ENCODE measurements around the gene CXCR6. TPM values are rescaled to one million over a fixed set of nuclear protein-coding genes. Genes with fewer than 3 reads are reported as not detected.

CXCR6 gene
- polyA plus RNA-seq, 1 of the 3 experiments (the other 2 are of a cell fraction), result not detected

DNA sequence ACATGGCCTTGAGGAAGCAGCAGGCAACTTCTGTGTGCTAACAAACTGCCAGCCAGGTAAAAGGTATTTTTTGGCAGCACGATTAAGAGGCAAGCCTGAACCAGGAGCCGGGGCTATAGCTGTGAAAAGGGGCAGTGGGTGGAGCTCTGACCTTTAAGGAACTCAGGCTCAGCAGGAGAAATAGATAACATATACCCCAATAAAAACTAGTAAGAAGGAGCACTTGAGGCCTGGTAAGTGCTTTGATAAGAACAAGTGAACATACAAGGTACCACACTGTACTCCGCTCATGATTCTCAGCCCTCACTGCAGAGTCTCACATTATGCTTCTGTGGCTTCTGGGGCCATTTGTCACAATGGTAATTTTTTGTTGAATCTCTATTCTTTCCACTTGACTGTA, 46.9 kb downstream of the CXCR6 start:
- no peak for DNase-seq
- POLR2A ChIA-PET, result no interaction called here
- Histone ChIP-seq H3K27me3 (ENCODE audit: insufficient read depth) (no peaks in the 10 kb centered on the region), H3K9me3 (no peaks in the 10 kb centered on the region), H3K27ac (ENCODE audit: low read depth in 2 of 2, low read length in 1 of 2) (no peak overlapping the region), H3K4me3 (ENCODE audit: low read depth in 2 of 2, low read length in 1 of 2) (no peak overlapping the region), H2AFZ (ENCODE audit: low read depth) (no peak overlapping the region), H3K9me2 (no peaks in the 10 kb centered on the region), H3K4me1 (ENCODE audit: control insufficient read depth in 1 of 2, insufficient read depth in 2 of 2, low read depth in 1 of 2, low read length in 1 of 2) (peaks cover 35 to 62% of the 10 kb centered on the region in 2 experiments), H4K20me1 (ENCODE audit: insufficient read depth) (no peaks in the 10 kb centered on the region), H3K36me3 (replicated peaks in 1 of 2; ENCODE audit: control insufficient read depth in 1 of 2, insufficient read depth in 2 of 2, low read length in 1 of 2) (no peaks in the 10 kb centered on the region), H3K4me2 (no peak overlapping the region), H3K79me2 (ENCODE audit: insufficient read depth) (peaks cover 27% of the 10 kb centered on the region; the same call in 1 of the 2 replicates), H3K9ac (no peak overlapping the region), H3F3A (replicated peaks; ENCODE audit: insufficient read depth) (peaks cover 17% of the 10 kb centered on the region)
- TF ChIP-seq MXI1 (IDR thresholded peaks at IDR 0.05; ENCODE audit: low read depth, low read length), result no peak
- TF ChIP-seq, protein P1, sequence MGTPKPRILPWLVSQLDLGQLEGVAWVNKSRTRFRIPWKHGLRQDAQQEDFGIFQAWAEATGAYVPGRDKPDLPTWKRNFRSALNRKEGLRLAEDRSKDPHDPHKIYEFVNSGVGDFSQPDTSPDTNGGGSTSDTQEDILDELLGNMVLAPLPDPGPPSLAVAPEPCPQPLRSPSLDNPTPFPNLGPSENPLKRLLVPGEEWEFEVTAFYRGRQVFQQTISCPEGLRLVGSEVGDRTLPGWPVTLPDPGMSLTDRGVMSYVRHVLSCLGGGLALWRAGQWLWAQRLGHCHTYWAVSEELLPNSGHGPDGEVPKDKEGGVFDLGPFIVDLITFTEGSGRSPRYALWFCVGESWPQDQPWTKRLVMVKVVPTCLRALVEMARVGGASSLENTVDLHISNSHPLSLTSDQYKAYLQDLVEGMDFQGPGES (IDR thresholded peaks at IDR 0.05; ENCODE audit: low read depth, low read length), result no peak
- no peak for TF ChIP-seq GABPA (IDR thresholded peaks at IDR 0.05; ENCODE audit: low read depth)
- no peak for TF ChIP-seq GATA2 (CRISPR knock-in tag; IDR thresholded peaks at IDR 0.05)
- 81% methylated on average over 3 of the region's 3 CpGs for WGBS (ENCODE audit: low lambda C conversion rate)
- CTCF ChIA-PET, result no interaction called here

DNA sequence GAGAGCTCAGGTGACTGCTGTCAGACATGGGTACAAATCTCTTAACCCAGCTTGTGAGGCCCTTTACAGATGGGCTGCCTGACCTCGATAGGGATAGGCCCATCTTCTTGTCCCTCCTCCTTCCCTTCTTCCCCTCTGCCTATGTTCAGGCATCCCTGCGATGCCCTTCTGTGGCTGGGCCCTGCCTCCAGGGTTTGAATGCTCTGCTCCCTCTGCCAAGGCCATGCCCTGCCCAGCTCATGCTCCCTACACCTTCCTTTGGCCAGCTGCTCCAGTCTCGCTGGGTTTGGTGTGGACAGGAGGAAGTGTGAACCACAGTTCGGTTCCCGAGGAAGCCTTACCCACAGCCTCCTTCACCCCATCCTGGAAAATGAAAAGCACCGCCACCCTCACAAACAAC, 48.1 kb downstream of the CXCR6 start:
- 92% methylated on average over 6 of the region's 6 CpGs for WGBS (ENCODE audit: low lambda C conversion rate)
- no peak overlapping the region for H2AFZ ChIP-seq (ENCODE audit: low read depth)
- ChIA-PET CTCF (no interaction called here), POLR2A (no interaction called here)
- H3K36me3 ChIP-seq (replicated peaks in 1 of 2; ENCODE audit: control insufficient read depth in 1 of 2, insufficient read depth in 2 of 2, low read length in 1 of 2), result no peaks in the 10 kb centered on the region
- H3K9me3 ChIP-seq, result no peaks in the 10 kb centered on the region
- peaks cover 27% of the 10 kb centered on the region; the same call in 1 of the 2 replicates for H3K79me2 ChIP-seq (ENCODE audit: insufficient read depth)
- TF ChIP-seq YY1 (IDR thresholded peaks at IDR 0.05; ENCODE audit: low read depth) (no peak), ELF1 (IDR thresholded peaks at IDR 0.05) (no peak), MXI1 (IDR thresholded peaks at IDR 0.05; ENCODE audit: low read depth, low read length) (no peak), SMC3 (IDR thresholded peaks at IDR 0.05; ENCODE audit: low read depth, low read length) (no peak), RXRA (IDR thresholded peaks at IDR 0.05; ENCODE audit: borderline replicate concordance, low read depth) (no peak), MEF2A (IDR thresholded peaks at IDR 0.05; ENCODE audit: borderline replicate concordance, low read depth) (no peak), RCOR1 (IDR thresholded peaks at IDR 0.05; ENCODE audit: low read length) (no peak), JUND (IDR thresholded peaks at IDR 0.05) (no peak), RFX5 (IDR thresholded peaks at IDR 0.05; ENCODE audit: low read length) (no peak), EZH2phosphoT487 (IDR thresholded peaks at IDR 0.05; ENCODE audit: borderline replicate concordance, low read depth) (no peak), FOXJ3 (CRISPR knock-in tag; IDR thresholded peaks at IDR 0.05) (no peak)
- TF ChIP-seq, protein P2, sequence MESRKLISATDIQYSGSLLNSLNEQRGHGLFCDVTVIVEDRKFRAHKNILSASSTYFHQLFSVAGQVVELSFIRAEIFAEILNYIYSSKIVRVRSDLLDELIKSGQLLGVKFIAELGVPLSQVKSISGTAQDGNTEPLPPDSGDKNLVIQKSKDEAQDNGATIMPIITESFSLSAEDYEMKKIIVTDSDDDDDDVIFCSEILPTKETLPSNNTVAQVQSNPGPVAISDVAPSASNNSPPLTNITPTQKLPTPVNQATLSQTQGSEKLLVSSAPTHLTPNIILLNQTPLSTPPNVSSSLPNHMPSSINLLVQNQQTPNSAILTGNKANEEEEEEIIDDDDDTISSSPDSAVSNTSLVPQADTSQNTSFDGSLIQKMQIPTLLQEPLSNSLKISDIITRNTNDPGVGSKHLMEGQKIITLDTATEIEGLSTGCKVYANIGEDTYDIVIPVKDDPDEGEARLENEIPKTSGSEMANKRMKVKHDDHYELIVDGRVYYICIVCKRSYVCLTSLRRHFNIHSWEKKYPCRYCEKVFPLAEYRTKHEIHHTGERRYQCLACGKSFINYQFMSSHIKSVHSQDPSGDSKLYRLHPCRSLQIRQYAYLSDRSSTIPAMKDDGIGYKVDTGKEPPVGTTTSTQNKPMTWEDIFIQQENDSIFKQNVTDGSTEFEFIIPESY (IDR thresholded peaks at IDR 0.05; ENCODE audit: borderline replicate concordance, low read depth), result no peak
- TF ChIP-seq, protein P3, sequence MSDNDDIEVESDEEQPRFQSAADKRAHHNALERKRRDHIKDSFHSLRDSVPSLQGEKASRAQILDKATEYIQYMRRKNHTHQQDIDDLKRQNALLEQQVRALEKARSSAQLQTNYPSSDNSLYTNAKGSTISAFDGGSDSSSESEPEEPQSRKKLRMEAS (IDR thresholded peaks at IDR 0.05; ENCODE audit: low read depth), result no peak
- TF ChIP-seq, protein P4, sequence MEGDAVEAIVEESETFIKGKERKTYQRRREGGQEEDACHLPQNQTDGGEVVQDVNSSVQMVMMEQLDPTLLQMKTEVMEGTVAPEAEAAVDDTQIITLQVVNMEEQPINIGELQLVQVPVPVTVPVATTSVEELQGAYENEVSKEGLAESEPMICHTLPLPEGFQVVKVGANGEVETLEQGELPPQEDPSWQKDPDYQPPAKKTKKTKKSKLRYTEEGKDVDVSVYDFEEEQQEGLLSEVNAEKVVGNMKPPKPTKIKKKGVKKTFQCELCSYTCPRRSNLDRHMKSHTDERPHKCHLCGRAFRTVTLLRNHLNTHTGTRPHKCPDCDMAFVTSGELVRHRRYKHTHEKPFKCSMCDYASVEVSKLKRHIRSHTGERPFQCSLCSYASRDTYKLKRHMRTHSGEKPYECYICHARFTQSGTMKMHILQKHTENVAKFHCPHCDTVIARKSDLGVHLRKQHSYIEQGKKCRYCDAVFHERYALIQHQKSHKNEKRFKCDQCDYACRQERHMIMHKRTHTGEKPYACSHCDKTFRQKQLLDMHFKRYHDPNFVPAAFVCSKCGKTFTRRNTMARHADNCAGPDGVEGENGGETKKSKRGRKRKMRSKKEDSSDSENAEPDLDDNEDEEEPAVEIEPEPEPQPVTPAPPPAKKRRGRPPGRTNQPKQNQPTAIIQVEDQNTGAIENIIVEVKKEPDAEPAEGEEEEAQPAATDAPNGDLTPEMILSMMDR (IDR thresholded peaks at IDR 0.05), result no peak
- H3F3A ChIP-seq (replicated peaks; ENCODE audit: insufficient read depth), result peaks cover 17% of the 10 kb centered on the region
- H3K4me2 ChIP-seq, result no peak overlapping the region
- no peaks in the 10 kb centered on the region for H4K20me1 ChIP-seq (ENCODE audit: insufficient read depth)
- H3K4me3 ChIP-seq (ENCODE audit: low read depth in 2 of 2, low read length in 1 of 2), result no peak overlapping the region
- H3K27ac ChIP-seq (ENCODE audit: low read depth in 2 of 2, low read length in 1 of 2), result no peak overlapping the region
- no peak for DNase-seq
- H3K9me2 ChIP-seq, result no peaks in the 10 kb centered on the region
- H3K27me3 ChIP-seq (ENCODE audit: insufficient read depth), result no peaks in the 10 kb centered on the region
- H3K4me1 ChIP-seq (ENCODE audit: control insufficient read depth in 1 of 2, insufficient read depth in 2 of 2, low read depth in 1 of 2, low read length in 1 of 2), result peaks cover 24 to 51% of the 10 kb centered on the region in 2 experiments
- H3K9ac ChIP-seq, result no peak overlapping the region

Measured in SK-N-SH (cell line).